DMS114 treated with DMSO at 0.1 percent for 48 hours (cell line): ENCODE measurements around the gene LSS.
"Not testable (repeated sequence)": the region's sequence is repeated elsewhere in the genome, so short reads cannot be mapped to it uniquely, and the experiment has no call there.

Experiments
- DNase-seq: peaks from one replicate; lab custom pipeline; 2025; ENCODE audit not compliant: unreplicated experiment; lab: John Stamatoyannopoulos, UW

LSS gene

DNA sequence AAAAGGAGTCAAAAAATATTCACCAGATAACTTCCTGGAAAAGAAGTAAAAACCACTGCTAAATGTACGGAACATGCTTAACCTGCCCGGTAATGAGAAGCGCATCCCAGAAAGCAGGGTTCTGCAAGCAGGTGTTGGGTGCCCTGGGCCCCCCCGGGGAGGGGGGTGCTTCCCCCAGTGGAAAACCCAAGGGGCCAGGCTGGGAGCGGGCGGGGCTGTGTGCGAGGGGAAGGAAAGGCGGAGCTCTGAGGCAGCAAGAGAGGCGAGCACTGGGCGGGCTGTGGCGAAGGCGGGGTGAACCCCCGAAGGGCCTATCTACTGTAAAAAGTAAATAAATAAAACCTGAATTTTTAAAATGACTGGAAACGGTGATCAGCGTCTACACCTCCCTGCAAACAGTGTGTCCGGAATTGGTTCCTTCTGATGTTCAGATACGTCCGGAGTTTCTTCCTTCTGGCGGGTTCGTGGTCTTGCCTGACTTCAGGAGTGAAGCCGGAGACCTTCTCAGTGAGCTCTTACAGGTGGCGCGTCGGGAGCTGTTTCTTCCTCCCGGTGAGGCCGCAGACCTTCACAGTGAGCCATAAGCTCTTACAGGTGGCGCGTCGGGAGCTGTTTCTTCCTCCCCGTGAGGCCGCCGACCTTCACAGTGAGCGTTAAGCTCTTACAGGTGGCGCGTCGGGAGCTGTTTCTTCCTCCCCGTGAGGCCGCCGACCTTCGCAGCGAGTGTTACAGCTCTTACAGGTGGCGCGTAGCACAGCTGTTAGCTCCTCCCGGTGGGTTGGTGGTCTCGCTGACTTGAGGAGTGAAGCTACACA, 86.6 kb downstream of the LSS start:
- no peak for DNase-seq

DNA sequence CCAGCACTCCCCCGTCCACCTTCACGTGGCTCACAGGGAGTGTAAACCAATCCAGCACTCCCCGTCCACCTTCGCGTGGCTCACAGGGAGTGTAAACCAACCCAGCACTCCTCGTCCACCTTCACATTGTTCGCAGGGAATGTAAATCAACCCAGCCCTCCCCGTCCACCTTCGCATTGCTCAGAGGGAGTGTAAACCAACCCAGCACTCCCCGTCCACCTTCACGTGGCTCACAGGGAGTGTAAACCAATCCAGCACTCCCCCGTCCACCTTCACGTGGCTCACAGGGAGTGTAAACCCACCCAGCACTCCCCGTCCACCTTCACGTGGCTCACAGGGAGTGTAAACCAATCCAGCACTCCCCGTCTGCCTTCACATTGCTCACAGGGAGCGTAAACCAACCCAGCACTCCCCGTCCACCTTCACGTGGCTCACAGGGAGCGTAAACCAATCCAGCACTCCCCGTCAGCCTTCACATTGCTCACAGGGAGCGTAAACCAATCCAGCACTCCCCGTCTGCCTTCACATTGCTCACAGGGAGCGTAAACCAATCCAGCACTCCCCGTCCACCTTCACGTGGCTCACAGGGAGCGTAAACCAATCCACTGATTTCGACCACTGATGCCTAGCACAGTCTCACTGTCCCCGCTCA, 88.1 kb downstream of the LSS start:
- not testable (repeated sequence) for DNase-seq

DNA sequence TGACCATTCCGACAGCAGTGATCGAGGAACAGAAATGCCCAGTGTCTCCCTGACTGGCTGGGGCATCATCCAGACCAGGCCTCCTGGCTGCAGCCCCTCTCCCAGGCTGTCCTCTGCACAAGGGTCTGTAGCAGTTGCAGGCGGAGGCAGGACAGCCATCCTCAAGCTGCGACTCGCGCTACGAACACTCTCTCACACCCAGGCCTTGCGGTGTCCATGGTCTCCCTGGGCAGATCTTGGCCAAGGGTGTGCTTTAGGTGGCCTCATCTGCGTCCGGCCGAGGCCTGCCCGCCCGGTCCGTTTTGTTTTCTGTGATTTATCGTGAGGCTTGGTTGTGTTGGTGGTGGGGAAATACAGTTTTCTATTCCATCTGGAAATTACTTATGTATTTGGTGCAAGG, 88.9 kb downstream of the LSS start:
- DNase-seq, result no peak

DNA sequence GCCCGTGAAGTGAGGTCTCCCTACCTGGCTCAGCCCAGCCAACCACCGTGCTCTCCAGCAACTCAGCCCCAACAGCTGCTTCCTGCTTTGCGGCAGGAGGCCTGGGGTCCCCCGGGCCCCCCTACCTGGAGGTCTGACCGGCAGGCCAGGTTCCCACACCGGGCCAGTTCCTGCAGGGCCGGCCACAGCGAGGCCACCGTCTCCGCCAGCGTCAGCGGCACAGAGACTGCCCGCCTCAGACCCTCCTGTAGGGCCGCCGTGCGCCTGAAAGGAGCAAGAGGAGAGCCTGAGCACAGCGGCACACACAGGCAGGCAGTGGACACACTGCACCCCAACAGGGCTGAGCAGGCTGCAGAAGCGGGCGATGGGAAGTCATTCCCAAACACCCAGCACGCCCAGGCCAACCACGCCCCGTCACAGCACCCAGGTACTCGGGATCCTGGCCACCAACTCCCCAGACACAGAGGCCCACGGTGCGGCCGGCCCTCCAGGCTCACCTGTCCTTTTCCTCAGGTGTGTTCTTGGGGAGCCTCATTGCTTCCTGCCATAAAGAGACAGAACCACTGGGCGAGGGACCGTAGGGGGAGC, 90.1 kb downstream of the LSS start:
- no peak for DNase-seq
